Measurements from ENCODE around the gene HMG20A. TPM values are rescaled to one million over a fixed set of nuclear protein-coding genes. Genes with fewer than 3 reads are reported as not detected.
"Not testable (repeated sequence)": the region's sequence is repeated elsewhere in the genome, so short reads cannot be mapped to it uniquely, and the experiment has no call there.

The HMG20A gene
- total and polyA plus RNA-seq, 2 experiments from 2014 or later: 40.0 to 45.6 TPM

- Histone ChIP-seq H3K27ac (no peak overlapping the region), H3K4me3 (no peak overlapping the region), H3K36me3 (no peaks in the 10 kb centered on the region), H3K27me3 (no peaks in the 10 kb centered on the region), H3K4me1 (ENCODE audit: low read depth) (peaks cover 3% of the 10 kb centered on the region), H3K9me3 (ENCODE audit: low read depth) (no peaks in the 10 kb centered on the region)
- peak in 1 of 2 donors; percentile 19 for DNase-seq (ENCODE audit: low read depth in 1 of 2, low spot score in 1 of 2)
- TF ChIP-seq CTCF (IDR thresholded peaks at IDR 0.05; ENCODE audit: low read depth, low read length): no peak
Measured at GRCh38 chr15:77409259-77410156, 11.2 kb upstream of the HMG20A start.

GRCh38 chr15:77410157-77410500 is 10.6 kb upstream of the HMG20A start:
- not testable (repeated sequence) for H3K4me3 ChIP-seq; H3K27me3 ChIP-seq; H3K9me3 ChIP-seq (ENCODE audit: low read depth); DNase-seq (ENCODE audit: low read depth in 1 of 2, low spot score in 1 of 2); H3K36me3 ChIP-seq; H3K4me1 ChIP-seq (ENCODE audit: low read depth); H3K27ac ChIP-seq

GRCh38 chr15:77410701-77411618 is 9.7 kb upstream of the HMG20A start:
- H3K9me3 ChIP-seq (ENCODE audit: low read depth): no peaks in the 10 kb centered on the region
- H3K27me3 ChIP-seq: no peaks in the 10 kb centered on the region
- DNase-seq (ENCODE audit: low read depth in 1 of 2, low spot score in 1 of 2): no peak
- H3K4me3 ChIP-seq: no peak overlapping the region
- no peaks in the 10 kb centered on the region for H3K36me3 ChIP-seq
- peaks cover 8% of the 10 kb centered on the region for H3K4me1 ChIP-seq (ENCODE audit: low read depth)
- no peak overlapping the region for H3K27ac ChIP-seq
- no peak for TF ChIP-seq CTCF (IDR thresholded peaks at IDR 0.05; ENCODE audit: low read depth, low read length)

- TF ChIP-seq CTCF (IDR thresholded peaks at IDR 0.05; ENCODE audit: low read depth, low read length): no peak
- no peak overlapping the region for H3K27ac ChIP-seq
- H3K36me3 ChIP-seq: no peaks in the 10 kb centered on the region
- no peaks in the 10 kb centered on the region for H3K27me3 ChIP-seq
- no peaks in the 10 kb centered on the region for H3K9me3 ChIP-seq (ENCODE audit: low read depth)
- H3K4me1 ChIP-seq (ENCODE audit: low read depth): peaks cover 14% of the 10 kb centered on the region
- no peak for DNase-seq (ENCODE audit: low read depth in 1 of 2, low spot score in 1 of 2)
- H3K4me3 ChIP-seq: no peak overlapping the region
Measured at GRCh38 chr15:77411619-77411976, 9.1 kb upstream of the HMG20A start.

GRCh38 chr15:77412972-77413698 is 7.6 kb upstream of the HMG20A start:
- no peak overlapping the region for H3K27ac ChIP-seq
- no peaks in the 10 kb centered on the region for H3K36me3 ChIP-seq
- no peaks in the 10 kb centered on the region for H3K9me3 ChIP-seq (ENCODE audit: low read depth)
- no peaks in the 10 kb centered on the region for H3K27me3 ChIP-seq
- peaks cover 21% of the 10 kb centered on the region for H3K4me1 ChIP-seq (ENCODE audit: low read depth)
- no peak for TF ChIP-seq CTCF (IDR thresholded peaks at IDR 0.05; ENCODE audit: low read depth, low read length)
- no peak for DNase-seq (ENCODE audit: low read depth in 1 of 2, low spot score in 1 of 2)
- no peak overlapping the region for H3K4me3 ChIP-seq

Data from cardiac muscle cell (in vitro differentiated cells and primary cell).